Esophagus mucosa (tissue), 1 donor: ENCODE results near the gene CHST7. TPM values are rescaled to one million over a fixed set of nuclear protein-coding genes. Genes with fewer than 3 reads are reported as not detected.

Experiments
- ATAC-seq: fragments of 200-7000 bp; cut with Tn5 transposase; one replicate; pipeline ENCODE4 v1.9.1; 2020
- total RNA-seq: library from RNA; stranded (reverse); gene quantifications from one replicate; pipeline ENCODE4 v1.2.4, GENCODE V29; 2023
- donor health status: DM: yes; HTN: yes; CAD: no.

CHST7 gene
- total RNA-seq, 1 donor from 2014 or later = 0.96 TPM

DNA sequence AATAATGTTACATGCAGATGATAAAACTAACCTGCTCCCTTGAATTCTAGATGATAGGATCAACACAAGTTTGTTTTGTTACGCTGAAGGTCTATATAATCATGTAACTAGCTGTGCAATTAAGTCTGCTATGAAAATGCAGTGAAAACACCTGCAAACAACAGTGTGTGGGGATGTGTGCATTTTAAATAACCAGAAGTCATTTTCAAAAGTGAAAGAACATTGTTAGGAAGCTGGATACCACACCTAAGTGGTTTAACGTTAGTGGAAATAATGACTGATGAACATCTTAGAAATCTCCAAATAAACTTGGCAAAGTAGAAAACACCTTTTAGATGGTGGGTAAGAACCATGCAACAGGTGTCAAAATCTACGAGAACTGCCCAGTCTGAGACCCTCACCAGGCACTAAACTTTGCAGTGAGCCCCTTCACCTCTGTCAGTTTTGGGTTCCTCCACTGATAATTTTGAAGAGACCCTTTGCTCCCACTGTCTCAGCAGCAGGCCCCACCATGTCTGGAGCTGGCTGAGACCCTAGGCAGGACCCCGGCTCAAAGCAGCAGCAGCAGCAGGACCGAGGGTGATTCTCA lies 36.6 kb downstream of the CHST7 start:
- ATAC-seq = no peak

DNA sequence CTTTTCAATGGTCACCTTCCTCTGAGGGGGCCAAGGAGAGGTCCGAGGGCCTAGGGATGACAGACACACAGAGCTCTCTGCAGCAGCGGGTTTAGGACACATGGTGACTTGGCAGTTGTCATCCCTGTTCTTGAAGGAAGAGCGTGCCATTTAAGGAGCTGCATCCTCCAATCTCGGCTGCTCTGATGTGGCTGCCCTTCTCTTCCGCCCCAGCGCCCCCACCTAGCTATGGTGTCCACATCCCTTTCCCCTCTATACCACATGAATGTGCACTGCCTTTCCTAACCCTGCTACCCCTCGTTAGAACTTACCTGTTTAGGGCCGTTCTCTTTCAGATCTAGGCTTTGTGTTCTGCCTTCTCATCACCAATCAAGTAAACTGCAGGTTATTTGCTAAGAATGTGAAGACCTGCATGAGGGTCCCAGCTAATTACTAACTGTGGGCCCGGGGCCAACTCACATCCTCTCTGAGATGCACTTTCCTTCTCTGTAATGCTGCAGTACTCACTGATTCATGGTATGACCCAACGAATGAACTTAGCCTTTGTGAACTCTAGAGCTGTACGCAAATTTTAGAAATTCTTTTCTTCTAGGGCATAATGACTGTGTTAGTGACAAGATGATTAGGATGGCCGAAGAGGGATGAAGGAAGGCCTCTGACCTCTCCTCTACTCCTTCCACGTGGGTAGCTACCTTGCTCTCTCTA lies 38.2 kb downstream of the CHST7 start:
- ATAC-seq = no peak

DNA sequence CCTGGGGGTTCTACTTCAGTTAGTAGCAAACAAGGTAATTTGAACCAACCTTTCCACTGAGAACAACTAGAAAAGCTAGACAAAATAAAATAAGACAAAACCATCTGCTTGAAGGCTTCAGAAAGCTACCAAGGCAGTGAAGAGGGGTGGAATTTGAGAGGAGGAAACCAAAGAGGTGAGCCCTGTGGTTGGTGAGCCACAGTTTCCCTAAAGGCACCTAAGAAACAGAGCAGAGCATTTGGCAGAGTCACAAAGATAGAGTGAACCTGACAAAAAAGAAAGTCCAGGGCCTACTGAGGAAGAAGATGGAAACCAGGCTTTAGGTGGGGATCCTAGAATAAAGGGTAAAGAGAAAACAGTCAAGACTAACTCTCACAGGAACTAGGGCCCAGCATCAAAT lies 44.3 kb downstream of the CHST7 start:
- ATAC-seq = no peak

DNA sequence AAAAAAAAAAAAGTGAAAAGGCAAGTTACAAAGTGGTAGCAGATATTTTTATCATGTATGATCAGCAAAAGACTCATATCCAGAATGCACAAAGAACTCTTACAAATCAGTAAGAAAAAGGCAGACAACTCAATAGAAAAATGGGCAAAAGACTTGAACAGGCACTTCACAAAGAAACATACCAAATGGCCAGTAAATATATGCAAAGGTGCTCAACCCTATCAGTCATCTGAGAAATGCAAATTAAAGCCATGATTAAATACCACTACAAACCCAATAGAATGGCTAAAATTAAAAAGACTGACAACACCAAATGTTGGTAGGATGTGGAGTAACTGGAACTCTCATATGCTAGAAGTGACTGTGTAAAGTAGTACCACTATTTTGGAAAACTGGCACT lies 45.4 kb downstream of the CHST7 start:
- ATAC-seq = no peak

DNA sequence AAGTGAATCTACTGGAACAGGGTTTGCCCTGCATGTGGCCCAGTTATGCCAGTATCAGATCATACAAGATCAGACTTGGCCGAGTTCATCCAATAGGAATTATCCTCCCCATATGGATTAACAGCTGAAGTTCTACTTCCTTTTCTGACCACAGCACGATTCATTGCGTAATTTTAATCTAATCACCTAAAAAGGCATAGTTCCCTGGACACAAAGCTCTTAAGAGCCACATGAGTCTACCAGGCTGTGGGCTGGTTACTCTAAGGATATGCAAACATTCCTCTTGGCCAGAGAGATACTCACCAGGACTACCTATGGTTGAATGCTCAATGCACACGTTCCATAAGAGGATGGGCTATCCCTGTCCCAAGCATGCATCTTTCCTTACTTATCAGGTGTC lies 46.9 kb downstream of the CHST7 start:
- no peak for ATAC-seq

DNA sequence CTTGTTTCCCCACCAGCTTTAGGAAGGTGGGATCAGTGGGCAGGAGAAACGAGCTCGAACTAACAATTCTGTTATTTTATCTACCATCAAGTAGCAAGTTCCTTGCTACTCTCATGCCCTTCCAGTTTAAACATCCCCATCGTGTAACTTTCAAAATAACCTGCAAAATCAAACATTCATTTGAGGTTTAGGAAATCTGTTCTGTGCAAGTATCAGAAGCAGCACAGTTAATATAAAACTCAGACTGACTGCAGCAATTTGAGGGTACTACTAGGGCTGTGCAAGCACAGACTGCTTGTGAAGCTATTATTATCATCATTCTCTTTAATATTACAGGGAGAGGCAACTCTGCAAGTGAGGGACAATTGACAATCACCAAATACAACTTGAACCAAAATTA lies 48.0 kb downstream of the CHST7 start:
- no peak for ATAC-seq

DNA sequence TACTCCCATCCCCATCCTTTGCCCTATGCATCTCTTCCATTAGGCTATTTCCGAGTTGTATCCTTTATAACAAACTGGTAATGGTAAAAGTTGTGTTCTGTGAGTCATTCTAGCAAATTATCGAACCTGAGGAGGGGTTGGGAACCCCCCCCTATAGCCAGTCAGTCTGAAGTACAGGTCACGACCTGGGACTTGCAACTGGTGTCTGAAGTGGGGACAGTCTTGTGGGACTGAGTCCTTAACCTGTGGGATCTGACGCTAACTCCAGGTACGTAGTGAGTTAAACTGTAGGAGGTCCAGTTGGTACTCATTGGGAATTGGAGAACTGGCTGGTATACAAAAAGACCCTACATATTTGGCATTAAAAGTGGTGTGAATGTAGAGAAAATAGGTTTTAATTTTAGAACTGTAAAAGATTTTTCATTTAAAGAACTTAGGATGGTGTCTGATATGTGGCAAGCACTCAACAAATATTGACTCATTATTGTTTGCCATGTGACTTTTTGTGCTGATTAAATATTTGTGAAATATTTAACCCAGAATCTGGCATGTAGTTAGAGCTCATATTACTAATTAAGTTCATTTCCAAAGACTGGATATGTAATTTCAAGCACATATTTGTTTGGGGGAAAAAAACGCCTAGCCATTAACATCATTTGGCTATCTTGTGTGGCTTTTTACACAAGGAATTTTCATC lies 50.7 kb downstream of the CHST7 start:
- no peak for ATAC-seq

DNA sequence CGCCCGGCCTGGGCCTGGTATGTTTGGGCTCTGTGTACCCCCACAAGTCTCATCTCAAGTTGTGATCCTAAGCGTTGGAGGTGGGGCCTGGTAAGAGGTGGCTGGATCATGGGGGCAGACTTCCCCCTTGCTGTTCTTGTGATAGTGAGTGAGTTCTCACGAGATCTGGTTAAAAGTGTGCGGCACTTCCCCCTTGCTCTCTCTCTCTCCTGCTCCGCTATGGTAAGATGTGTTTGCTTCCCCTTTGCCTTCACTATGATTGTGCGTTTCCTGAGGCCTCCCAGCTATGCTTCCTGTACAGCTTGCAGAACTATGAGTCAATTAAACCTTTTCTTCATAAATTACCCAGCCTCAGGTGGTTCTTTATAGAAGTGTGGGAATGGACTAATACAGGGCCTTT lies 53.0 kb downstream of the CHST7 start:
- ATAC-seq = no peak

DNA sequence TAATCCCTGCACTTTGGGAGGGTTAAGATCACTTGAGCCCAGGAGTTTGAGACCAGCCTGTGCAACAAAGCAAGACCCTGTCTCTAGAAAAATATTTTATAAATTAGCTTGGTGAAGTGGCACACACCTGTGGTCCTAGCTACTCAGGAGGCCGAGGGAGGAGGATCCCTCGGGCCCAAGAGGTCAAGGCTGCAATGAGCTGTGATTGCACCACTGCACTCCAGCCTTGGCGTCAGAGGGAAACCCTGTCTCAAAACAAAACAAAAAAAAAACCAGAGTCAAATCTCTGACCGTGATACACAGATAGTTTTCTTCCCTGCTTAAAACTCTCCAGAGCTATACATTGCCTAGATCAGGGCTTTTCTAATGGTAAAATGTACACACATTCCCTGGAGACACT lies 53.5 kb downstream of the CHST7 start:
- no peak for ATAC-seq

DNA sequence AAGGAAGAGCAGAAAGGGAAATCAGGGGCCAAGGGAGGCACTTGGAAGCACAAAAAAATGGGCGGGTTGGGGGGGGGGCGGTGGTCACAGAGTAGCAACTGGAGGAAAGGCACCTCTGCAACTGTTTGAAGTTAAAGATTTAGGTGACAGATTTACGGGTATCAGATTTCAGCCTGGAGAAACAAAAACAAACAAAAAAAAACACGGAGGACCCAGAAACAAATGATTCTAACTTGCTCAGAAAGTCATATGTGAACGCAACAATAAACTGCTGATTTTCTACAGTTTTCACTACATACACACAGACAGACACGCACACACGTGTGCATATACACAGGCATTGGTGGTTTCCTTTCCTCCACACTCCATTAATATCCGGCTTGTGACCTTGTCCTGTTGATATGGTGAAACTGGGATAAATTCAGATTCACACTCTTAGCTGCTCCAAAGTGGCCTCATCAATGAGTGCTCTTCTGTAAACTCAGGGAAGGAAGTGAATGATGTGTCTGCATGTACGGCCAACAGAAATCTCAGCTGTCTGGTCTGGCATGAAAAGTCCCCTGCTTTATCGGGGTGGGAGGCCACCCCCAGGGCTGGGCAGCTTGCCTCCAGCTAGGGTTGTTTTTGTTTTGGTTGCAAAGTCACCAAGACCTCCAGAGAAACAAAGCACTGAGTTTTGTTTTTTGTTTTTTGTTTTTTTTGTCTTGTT lies 54.3 kb downstream of the CHST7 start:
- no peak for ATAC-seq

DNA sequence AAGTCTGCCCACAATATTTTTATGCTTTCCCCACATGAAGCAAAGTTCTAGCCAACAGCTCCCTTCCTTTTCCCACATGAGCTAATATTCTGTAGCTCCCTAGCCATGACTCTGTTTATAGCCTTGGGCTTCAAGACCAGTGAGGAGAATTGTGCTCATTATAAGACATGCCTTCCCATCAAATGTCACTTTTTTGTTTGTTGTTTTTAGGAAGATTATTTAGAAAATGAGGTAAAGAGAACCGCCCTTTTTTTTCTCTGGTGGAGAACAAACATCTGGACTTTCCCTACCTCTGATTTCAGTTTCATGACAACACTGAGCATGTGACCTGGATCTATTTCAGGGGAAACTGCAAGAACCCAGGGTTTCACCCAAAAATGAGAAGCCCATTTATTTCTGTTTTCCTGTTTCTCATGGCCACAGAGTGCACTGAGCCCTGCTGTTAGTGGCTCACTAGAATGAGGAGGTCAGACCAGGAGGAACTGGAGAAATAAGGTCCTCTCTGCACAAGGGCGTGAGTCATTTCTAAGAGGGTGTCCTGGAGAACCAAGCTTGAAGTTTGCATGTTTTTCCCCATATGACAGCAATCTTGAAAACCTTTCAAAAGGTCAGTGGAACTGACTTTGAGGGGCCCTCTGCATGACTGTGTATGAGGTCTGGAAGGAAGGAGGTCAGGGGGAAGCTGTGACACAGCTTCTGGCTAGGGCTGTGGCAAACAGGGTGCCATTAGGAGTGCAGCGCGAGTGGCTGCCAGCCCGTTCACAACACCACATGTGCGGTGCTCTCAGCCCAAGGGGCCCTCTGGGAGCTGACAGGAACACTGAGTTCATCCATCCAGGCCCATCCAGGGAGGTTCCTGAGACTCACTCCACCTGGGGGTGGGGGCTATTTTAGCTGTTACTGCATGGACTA lies 55.2 kb downstream of the CHST7 start:
- peak; percentile 29 for ATAC-seq

DNA sequence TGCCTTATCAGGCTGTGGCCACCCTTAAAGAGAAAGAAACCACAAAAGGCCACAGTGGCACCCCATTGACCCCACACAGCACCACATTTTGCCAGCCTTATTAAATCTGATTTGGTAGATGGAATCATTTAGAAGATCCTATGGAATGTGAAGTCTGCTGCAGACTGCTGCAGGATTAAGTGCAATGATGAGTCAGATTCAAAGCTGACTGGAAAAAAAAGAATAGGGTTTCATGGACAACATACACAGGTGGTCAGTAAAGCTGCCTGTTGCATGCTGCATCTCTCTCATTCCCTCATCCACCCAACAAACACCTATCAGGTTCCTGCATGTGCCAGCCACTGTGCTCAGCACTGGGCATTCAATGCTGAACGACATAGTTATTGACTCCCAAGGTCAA lies 56.6 kb downstream of the CHST7 start:
- no peak for ATAC-seq

DNA sequence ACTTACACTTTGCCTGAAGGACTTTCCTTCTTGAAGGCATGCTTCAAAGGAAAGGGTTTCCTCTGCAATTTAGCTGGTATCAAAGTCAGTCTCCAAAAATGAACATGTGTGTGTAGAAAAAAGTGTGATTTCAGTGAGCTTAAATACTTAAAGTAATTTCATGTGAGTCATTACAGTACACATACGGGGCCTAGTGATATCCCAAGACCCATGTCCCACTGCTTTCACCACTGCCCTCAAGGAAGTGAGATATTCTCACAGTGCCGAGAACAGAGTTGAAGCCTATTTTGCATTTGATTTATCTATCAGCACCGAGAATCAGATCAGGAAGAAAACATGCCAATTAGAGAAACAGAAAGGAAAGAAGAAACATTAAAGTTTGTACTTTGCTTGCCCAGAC lies 61.0 kb downstream of the CHST7 start:
- ATAC-seq = no peak

DNA sequence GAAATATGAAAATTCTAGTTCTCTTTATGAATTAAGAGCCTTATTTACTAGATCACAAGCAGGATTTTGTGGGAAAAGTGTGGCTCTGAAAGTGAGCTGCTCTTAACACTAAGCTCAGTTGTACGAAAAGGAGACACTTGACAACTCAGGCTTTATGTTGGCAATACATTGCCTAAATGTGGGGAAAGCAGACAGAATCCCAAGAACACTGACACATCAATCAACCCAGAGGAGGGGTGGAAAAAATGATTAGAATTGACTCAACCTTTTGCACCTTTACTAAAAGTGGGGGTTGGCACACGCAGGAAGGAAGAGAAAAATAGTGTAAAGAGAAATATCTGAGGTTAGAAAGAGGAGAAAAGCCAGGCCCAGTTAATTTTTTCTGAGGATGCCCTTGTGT lies 61.6 kb downstream of the CHST7 start:
- ATAC-seq = no peak

DNA sequence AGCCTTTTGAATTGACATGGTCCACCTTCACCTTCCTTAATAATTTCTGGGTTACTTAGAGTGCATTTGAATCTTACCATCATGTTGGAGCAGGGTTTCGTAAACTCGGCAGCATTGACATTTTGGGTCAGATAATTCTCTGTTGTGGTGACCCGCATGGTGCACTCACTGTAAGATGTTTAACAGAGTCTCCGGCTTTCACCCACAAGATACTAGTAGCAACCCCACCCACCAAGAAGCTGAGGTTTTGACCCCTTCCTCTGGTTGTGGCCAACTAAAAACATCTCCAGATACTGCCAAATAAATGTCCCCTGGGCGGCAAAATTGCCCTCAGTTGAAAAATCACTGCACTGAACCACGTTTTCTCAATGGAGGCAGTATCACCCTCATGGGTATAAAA lies 62.7 kb downstream of the CHST7 start:
- ATAC-seq = no peak

DNA sequence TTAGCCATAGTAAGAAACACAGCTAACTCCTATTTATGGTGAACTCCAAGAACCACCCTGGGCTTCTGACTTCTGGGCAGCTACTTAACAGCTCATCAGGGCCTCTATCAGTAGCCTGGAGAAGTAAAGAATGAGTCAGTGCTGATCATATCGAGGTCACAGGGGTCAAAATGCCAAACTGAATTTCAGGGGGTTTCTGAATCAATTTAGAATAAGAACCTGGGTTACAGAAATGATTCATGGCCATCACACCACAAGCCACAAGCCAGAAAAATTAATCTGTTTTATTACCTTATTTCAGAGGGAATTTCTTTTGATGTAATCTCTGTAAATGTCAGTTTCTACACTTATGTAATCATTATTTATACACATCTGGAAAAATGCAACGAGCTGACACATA lies 64.4 kb downstream of the CHST7 start:
- no peak for ATAC-seq

DNA sequence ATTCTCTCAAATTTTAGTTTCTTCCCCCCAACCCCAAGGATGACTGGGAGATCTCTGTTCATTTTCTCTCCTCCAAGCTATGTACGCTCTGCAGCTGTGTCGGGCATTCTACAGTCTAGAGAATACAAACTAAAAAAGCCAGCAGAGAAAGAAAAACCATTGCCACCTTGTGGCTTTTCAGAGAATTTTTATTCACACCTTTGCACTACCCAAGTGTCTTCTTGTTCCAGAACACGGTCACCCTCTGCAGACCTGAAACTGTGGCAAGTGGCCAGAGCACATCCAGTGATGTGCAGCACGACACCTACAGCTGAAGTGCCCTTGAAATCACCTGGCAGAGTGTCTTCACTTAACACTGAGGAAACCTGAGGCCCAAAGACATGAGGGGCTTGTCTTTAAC lies 68.6 kb downstream of the CHST7 start:
- peak; percentile 48 for ATAC-seq

DNA sequence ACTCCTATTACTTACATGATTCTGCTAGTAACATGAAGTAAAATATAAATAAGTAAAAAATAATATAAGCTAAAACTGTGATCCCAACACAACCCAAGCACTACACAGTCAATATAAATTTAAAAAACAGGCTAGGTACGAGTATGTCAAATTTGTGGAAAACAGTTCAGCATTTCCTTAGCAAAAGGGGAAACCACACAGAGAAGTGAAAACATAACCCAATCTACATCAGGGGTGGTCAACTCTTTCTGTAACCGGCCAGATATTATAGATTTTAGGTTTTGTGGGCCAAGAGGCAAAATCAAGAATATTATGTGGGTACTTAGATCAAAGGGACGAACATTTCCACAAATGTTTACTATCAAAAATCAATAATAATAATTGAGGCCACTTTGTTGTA lies 70.1 kb downstream of the CHST7 start:
- ATAC-seq = no peak

DNA sequence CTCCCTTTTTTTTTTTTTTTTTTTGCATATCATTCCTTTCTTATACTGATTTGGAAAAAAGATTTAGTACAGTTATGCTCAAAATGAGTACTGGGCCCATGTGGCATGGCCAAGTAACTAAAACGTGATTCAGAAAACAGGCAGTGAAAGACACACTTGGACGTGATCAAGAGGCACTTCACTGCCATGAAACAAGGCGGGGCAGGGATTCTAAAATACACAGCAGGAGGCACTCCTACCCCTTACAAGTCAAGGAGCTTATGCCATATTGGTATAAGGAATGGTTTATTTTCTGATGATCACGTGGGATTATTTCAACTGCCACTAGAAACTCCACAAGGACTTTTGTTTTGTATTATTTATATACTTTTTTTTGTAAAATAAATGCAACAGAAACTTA lies 72.0 kb downstream of the CHST7 start:
- ATAC-seq = no peak

DNA sequence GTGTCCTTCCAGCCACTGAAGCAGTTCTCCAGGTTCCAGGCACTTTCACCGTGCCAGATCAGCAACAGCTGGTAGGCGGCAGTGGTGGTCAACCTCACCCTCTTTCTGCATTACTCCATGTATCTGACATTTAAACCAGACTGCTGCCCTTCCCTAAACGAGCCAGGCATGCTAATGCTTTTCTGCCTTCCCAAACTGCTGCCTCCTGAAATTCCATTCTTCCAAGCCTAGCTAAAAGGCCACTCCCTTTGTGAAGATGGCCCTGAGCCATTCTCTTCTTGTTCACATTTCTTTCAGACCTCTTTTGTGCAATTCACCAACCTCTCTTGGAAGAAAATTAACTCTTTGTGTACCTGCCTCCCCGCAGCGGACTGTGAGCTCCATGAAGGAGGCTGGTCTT lies 73.7 kb downstream of the CHST7 start:
- no peak for ATAC-seq
